ENCODE results near the gene ESR1. TPM values are rescaled to one million over a fixed set of nuclear protein-coding genes. Genes with fewer than 3 reads are reported as not detected.
A peak's percentile ranks its signal among the peaks of the same experiment; 100 is the strongest.

ESR1 gene
- total and polyA plus RNA-seq, 2 donors (not counting 1 experiment from before 2014, with no cell fraction given) = 0.06 to 0.50 TPM

- Histone ChIP-seq H3K27ac (ENCODE audit: insufficient read depth, low read length) (no peak overlapping the region), H3K79me2 (ENCODE audit: control insufficient read depth, insufficient read depth, low read length) (no peaks in the 10 kb centered on the region), H3K9ac (ENCODE audit: insufficient read depth, low read length) (no peak overlapping the region), H3K36me3 (ENCODE audit: control insufficient read depth, insufficient read depth, low read length) (peaks cover 4% of the 10 kb centered on the region), H3K4me2 (ENCODE audit: extremely low read depth, insufficient read depth, low read length) (peak overlapping the region; percentile 60), H2AFZ (ENCODE audit: low read length) (no peak overlapping the region), H3K27me3 (ENCODE audit: control insufficient read depth, insufficient read depth, low read length) (no peaks in the 10 kb centered on the region), H4K20me1 (ENCODE audit: control insufficient read depth, extremely low read depth, insufficient read depth, low read length) (no peaks in the 10 kb centered on the region), H3K4me3 (replicated peaks in 1 of 4; ENCODE audit: control extremely low read depth in 1 of 4, insufficient read depth in 1 of 4, low read depth in 3 of 4, low read length in 4 of 4) (no peak overlapping the region), H3K9me3 (ENCODE audit: control insufficient read depth, insufficient read depth, low read depth, low read length) (no peaks in the 10 kb centered on the region), H3K4me1 (ENCODE audit: control insufficient read depth, extremely low read depth, insufficient read depth, low read length) (peaks cover 5% of the 10 kb centered on the region)
- peak; percentile 72 to 90 for DNase-seq (ENCODE audit: low read depth in 2 of 2)
- TF ChIP-seq EZH2 (IDR thresholded peaks at IDR 0.05; ENCODE audit: low read length, missing control alignments) = no peak
- TF ChIP-seq, protein P1, sequence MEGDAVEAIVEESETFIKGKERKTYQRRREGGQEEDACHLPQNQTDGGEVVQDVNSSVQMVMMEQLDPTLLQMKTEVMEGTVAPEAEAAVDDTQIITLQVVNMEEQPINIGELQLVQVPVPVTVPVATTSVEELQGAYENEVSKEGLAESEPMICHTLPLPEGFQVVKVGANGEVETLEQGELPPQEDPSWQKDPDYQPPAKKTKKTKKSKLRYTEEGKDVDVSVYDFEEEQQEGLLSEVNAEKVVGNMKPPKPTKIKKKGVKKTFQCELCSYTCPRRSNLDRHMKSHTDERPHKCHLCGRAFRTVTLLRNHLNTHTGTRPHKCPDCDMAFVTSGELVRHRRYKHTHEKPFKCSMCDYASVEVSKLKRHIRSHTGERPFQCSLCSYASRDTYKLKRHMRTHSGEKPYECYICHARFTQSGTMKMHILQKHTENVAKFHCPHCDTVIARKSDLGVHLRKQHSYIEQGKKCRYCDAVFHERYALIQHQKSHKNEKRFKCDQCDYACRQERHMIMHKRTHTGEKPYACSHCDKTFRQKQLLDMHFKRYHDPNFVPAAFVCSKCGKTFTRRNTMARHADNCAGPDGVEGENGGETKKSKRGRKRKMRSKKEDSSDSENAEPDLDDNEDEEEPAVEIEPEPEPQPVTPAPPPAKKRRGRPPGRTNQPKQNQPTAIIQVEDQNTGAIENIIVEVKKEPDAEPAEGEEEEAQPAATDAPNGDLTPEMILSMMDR (conservative IDR thresholded peaks at IDR 0.05 in 1 of 2, IDR thresholded peaks at IDR 0.05 in 1 of 2; ENCODE audit: low read depth in 1 of 2, low read length in 2 of 2) = no peak
Measured at GRCh38 chr6:152146385-152146784, 338.9 kb downstream of the ESR1 start.

DNA sequence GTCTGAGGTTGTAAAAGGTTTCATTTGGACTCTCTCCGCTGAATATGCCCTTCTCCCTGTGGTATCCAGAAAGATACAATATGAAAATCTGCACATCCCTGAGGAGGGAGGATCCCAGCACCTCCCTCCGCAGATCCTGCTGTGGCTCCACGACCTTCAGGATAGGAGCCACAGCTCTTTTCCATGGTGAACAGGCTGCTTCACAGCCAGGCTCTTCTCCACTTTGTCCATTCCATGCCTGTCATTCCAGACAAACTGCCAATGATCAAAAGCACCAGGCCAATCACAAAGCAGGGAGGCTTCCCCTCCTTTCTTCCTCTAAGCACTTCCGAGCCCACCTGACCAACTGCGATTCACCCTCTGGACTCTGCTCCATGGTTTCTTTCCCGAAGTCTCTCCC is 339.8 kb downstream of the ESR1 start:
- no peaks in the 10 kb centered on the region for H4K20me1 ChIP-seq (ENCODE audit: control insufficient read depth, extremely low read depth, insufficient read depth, low read length)
- no peaks in the 10 kb centered on the region for H3K27me3 ChIP-seq (ENCODE audit: control insufficient read depth, insufficient read depth, low read length)
- no peak overlapping the region for H2AFZ ChIP-seq (ENCODE audit: low read length)
- H3K27ac ChIP-seq (ENCODE audit: insufficient read depth, low read length) = no peak overlapping the region
- peaks cover 4% of the 10 kb centered on the region for H3K36me3 ChIP-seq (ENCODE audit: control insufficient read depth, insufficient read depth, low read length)
- H3K9ac ChIP-seq (ENCODE audit: insufficient read depth, low read length) = no peak overlapping the region
- H3K4me3 ChIP-seq (replicated peaks in 1 of 4; ENCODE audit: control extremely low read depth in 1 of 4, insufficient read depth in 1 of 4, low read depth in 3 of 4, low read length in 4 of 4) = no peak overlapping the region
- peaks cover 5% of the 10 kb centered on the region for H3K4me1 ChIP-seq (ENCODE audit: control insufficient read depth, extremely low read depth, insufficient read depth, low read length)
- no peaks in the 10 kb centered on the region for H3K79me2 ChIP-seq (ENCODE audit: control insufficient read depth, insufficient read depth, low read length)
- H3K4me2 ChIP-seq (ENCODE audit: extremely low read depth, insufficient read depth, low read length) = no peak overlapping the region
- no peak for DNase-seq (ENCODE audit: low read depth in 2 of 2)
- no peaks in the 10 kb centered on the region for H3K9me3 ChIP-seq (ENCODE audit: control insufficient read depth, insufficient read depth, low read depth, low read length)
- no peak for TF ChIP-seq EZH2 (IDR thresholded peaks at IDR 0.05; ENCODE audit: low read length, missing control alignments)
- TF ChIP-seq, protein P1 (conservative IDR thresholded peaks at IDR 0.05 in 1 of 2, IDR thresholded peaks at IDR 0.05 in 1 of 2; ENCODE audit: low read depth in 1 of 2, low read length in 2 of 2) = no peak

- Histone ChIP-seq H3K9ac (ENCODE audit: insufficient read depth, low read length) (no peak overlapping the region), H3K4me2 (ENCODE audit: extremely low read depth, insufficient read depth, low read length) (no peak overlapping the region), H3K9me3 (ENCODE audit: control insufficient read depth, insufficient read depth, low read depth, low read length) (no peaks in the 10 kb centered on the region), H3K4me1 (ENCODE audit: control insufficient read depth, extremely low read depth, insufficient read depth, low read length) (peaks cover 5% of the 10 kb centered on the region), H3K36me3 (ENCODE audit: control insufficient read depth, insufficient read depth, low read length) (peaks cover 4% of the 10 kb centered on the region), H3K79me2 (ENCODE audit: control insufficient read depth, insufficient read depth, low read length) (no peaks in the 10 kb centered on the region), H3K4me3 (replicated peaks in 1 of 4; ENCODE audit: control extremely low read depth in 1 of 4, insufficient read depth in 1 of 4, low read depth in 3 of 4, low read length in 4 of 4) (no peak overlapping the region), H3K27me3 (ENCODE audit: control insufficient read depth, insufficient read depth, low read length) (no peaks in the 10 kb centered on the region), H3K27ac (ENCODE audit: insufficient read depth, low read length) (no peak overlapping the region), H2AFZ (ENCODE audit: low read length) (no peak overlapping the region), H4K20me1 (ENCODE audit: control insufficient read depth, extremely low read depth, insufficient read depth, low read length) (no peaks in the 10 kb centered on the region)
- no peak for DNase-seq (ENCODE audit: low read depth in 2 of 2)
- no peak for TF ChIP-seq EZH2 (IDR thresholded peaks at IDR 0.05; ENCODE audit: low read length, missing control alignments)
- TF ChIP-seq, protein P1 (conservative IDR thresholded peaks at IDR 0.05 in 1 of 2, IDR thresholded peaks at IDR 0.05 in 1 of 2; ENCODE audit: low read depth in 1 of 2, low read length in 2 of 2) = no peak
Measured at GRCh38 chr6:152148412-152148811, 340.9 kb downstream of the ESR1 start.

Data from fibroblast of lung (primary cell).